ENCODE data around the gene ANKRD44. TPM values are rescaled to one million over a fixed set of nuclear protein-coding genes. Genes with fewer than 3 reads are reported as not detected.
A peak's percentile ranks its signal among the peaks of the same experiment; 100 is the strongest.

The ANKRD44 gene
- total and polyA plus RNA-seq, 12 donors: 1.1 to 20.1 (median 6.9) TPM

DNA sequence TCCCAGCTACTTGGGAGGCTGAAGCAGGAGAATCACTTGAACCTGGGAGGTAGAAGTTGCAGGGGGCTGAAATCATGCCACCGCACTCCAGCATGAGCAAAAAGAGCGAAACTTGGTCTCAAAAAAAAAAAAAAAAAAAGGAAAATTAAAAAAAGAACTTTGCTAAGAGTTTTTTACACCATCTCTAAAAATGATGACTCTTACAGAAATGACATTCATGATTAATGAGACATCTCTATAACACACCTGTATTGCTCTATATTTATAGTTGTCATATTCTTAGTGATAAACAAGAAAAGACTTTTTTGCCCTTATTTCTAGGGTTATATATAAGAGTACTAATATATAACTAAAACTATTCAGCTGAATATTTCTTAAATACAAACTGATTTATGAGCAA lies 34.4 kb downstream of the ANKRD44 start:
- 97 to 100% methylated on average over 2 of the region's 2 CpGs for WGBS, 2 donors
- intact Hi-C loops (cut with DNase I): no loop called here
- Histone ChIP-seq H3K4me3 (no peak overlapping the region), H3K36me3 (no peaks in the 10 kb centered on the region), H3K27me3 (no peaks in the 10 kb centered on the region), H3K4me1 (peaks cover 0 to 59% (median 19%) of the 10 kb centered on the region in 9 donors), H3K9me3 (no peaks in the 10 kb centered on the region), H3K27ac (no peak overlapping the region)
- TF ChIP-seq, protein P1, sequence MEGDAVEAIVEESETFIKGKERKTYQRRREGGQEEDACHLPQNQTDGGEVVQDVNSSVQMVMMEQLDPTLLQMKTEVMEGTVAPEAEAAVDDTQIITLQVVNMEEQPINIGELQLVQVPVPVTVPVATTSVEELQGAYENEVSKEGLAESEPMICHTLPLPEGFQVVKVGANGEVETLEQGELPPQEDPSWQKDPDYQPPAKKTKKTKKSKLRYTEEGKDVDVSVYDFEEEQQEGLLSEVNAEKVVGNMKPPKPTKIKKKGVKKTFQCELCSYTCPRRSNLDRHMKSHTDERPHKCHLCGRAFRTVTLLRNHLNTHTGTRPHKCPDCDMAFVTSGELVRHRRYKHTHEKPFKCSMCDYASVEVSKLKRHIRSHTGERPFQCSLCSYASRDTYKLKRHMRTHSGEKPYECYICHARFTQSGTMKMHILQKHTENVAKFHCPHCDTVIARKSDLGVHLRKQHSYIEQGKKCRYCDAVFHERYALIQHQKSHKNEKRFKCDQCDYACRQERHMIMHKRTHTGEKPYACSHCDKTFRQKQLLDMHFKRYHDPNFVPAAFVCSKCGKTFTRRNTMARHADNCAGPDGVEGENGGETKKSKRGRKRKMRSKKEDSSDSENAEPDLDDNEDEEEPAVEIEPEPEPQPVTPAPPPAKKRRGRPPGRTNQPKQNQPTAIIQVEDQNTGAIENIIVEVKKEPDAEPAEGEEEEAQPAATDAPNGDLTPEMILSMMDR (IDR thresholded peaks at IDR 0.05): no peak
- DNase-seq: no peak
- no peak for ATAC-seq

DNA sequence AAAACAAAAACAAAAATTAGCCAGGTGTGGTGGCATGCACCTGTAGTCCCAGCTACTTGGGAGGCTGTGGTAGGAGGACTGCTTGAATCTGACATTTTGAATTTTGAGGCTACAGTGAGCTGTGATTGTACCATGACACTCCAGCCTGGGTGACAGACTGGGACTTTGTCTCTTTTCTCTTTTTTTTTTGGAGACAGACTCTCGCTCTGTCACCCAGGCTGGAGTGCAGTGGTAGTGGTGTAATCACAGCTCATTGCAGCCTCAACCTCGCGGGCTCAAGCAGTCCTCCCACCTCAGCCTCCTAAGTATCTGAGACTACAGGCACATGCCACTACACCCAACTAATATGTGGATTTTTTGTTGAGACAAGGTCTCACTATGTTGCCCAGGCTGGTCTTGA lies 35.6 kb downstream of the ANKRD44 start:
- no peaks in the 10 kb centered on the region for H3K36me3 ChIP-seq
- no peak overlapping the region for H3K4me3 ChIP-seq
- peaks cover 0 to 54% (median 14%) of the 10 kb centered on the region in 9 donors for H3K4me1 ChIP-seq
- H3K27ac ChIP-seq: no peak overlapping the region
- no peak for ATAC-seq
- DNase-seq: no peak
- intact Hi-C loops (cut with DNase I): no loop called here
- 96 to 100% methylated on average over 3 of the region's 3 CpGs for WGBS, 2 donors
- H3K9me3 ChIP-seq: no peaks in the 10 kb centered on the region
- no peaks in the 10 kb centered on the region for H3K27me3 ChIP-seq
- TF ChIP-seq, protein P1 (IDR thresholded peaks at IDR 0.05): no peak

DNA sequence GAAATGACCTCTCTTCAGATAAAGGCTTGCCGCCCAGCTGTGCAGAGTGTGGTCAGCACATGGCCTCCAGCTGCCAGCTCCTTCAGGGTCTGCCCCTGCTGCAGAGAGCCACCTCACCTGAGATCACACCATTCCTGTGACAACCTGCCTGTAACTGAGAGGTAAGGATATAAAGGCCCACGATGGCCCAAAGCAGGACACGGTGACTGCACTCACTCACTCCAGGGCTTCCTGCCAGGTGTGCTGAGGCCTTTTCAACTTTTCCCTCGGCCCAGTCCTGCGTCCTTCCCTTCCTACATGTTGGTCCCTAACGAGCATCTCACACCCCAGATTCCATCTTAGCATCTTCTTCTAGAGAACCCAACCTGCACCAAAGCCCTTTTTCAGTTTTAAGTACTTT lies 36.2 kb downstream of the ANKRD44 start:
- no peak for ATAC-seq
- intact Hi-C loops (cut with DNase I): no loop called here
- no peaks in the 10 kb centered on the region for H3K27me3 ChIP-seq
- no peak overlapping the region for H3K4me3 ChIP-seq
- no peak for DNase-seq
- no peak overlapping the region for H3K27ac ChIP-seq
- H3K36me3 ChIP-seq: no peaks in the 10 kb centered on the region
- TF ChIP-seq, protein P1 (IDR thresholded peaks at IDR 0.05): no peak
- WGBS, 2 donors: 60 to 69% methylated on average over 6 of the region's 6 CpGs
- no peaks in the 10 kb centered on the region for H3K9me3 ChIP-seq
- H3K4me1 ChIP-seq: peaks cover 0 to 54% (median 13%) of the 10 kb centered on the region in 9 donors

DNA sequence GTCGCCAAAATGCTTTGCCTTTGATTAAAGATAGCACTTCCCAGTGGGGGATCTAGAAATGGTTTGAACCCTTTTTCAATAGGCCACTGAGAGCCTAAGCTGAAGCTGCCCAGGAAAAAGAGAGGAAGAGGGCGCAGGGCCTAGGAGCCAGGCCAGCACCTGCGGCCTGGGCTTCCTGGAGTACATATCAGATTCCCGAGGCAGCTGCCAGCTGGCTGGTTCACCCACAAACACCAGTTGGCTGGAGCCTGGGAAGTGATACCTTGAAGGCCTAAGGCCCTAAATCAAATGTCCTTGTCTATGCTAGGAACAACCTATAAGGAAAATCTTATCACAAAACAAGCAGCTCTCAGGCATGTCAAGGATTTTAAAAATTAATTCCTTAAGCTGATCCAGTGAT lies 37.1 kb downstream of the ANKRD44 start:
- DNase-seq (peak in 1 of 2 donors; percentile 23), ATAC-seq (peak in 1 of 8 donors; percentile 73)
- no peak overlapping the region for H3K4me3 ChIP-seq
- TF ChIP-seq, protein P1 (IDR thresholded peaks at IDR 0.05): no peak
- peaks cover 0 to 54% (median 8%) of the 10 kb centered on the region in 9 donors for H3K4me1 ChIP-seq
- peak overlapping the region in 1 of 10 donors; percentile 0 for H3K27ac ChIP-seq
- H3K36me3 ChIP-seq: no peaks in the 10 kb centered on the region
- 43 to 45% methylated on average over 4 of the region's 4 CpGs for WGBS, 2 donors
- H3K27me3 ChIP-seq: no peaks in the 10 kb centered on the region
- intact Hi-C loops (cut with DNase I): no loop called here
- H3K9me3 ChIP-seq: no peaks in the 10 kb centered on the region
